Testis (tissue), 2 donors: ENCODE data around the gene POU4F2.

Source experiments
- POLR2A ChIP-seq: fragments of 450-650 bp; IDR thresholded peaks from one replicate; pipeline ENCODE4 v1.6.1; 2017; ENCODE audit warnings: antibody characterized with exemption, mild to moderate bottlenecking, moderate library complexity
- TF ChIP-seq, protein P1 (sequence below), 3 experiments: fragments of 450-650 bp in 2 of 3; fragments of 200-600 bp in 1 of 3; sonication (generic) in 1 of 3; IDR thresholded peaks; one replicate each; pipeline ENCODE4 v1.5.1; 2016 to 2019; ENCODE audit warnings: antibody characterized with exemption in 3 of 3, mild to moderate bottlenecking in 2 of 3, moderate library complexity in 1 of 3

DNA sequence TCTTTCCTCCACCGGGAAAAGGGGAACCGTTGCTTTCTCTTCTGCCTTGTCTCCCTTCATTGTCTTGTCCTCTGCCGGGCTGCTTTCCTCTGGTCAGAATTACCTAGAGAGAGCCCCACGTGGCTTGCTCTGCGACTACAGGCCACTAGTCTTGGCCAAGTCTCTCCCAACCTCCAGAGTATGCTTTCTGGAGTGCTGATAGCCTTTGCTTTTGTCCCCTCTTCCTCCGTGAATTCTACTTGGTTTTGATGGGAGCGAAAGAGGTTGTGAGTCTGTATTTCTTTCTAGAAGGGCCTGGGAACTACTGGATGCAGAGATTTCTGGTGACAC is 5.3 kb upstream of the POU4F2 start:
- TF ChIP-seq POLR2A = no peak
- TF ChIP-seq, protein P1, sequence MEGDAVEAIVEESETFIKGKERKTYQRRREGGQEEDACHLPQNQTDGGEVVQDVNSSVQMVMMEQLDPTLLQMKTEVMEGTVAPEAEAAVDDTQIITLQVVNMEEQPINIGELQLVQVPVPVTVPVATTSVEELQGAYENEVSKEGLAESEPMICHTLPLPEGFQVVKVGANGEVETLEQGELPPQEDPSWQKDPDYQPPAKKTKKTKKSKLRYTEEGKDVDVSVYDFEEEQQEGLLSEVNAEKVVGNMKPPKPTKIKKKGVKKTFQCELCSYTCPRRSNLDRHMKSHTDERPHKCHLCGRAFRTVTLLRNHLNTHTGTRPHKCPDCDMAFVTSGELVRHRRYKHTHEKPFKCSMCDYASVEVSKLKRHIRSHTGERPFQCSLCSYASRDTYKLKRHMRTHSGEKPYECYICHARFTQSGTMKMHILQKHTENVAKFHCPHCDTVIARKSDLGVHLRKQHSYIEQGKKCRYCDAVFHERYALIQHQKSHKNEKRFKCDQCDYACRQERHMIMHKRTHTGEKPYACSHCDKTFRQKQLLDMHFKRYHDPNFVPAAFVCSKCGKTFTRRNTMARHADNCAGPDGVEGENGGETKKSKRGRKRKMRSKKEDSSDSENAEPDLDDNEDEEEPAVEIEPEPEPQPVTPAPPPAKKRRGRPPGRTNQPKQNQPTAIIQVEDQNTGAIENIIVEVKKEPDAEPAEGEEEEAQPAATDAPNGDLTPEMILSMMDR (IDR thresholded peaks at IDR 0.05) = no peak
